H1 (cell line): ENCODE data around the gene ITGA3.

Experiments used
- CBX8 ChIP-seq: fragments of 300-800, 300-1000 bp; sonication (generic); IDR thresholded peaks from 2 replicates; pipeline ENCODE4 v1.7.1; 2016; ENCODE audit warnings: low read depth, low read length, borderline replicate concordance
- SP1 ChIP-seq: IDR thresholded peaks from 2 replicates; pipeline ENCODE4 v1.6.1; 2011; ENCODE audit warnings: low read depth, low read length
- SP2 ChIP-seq: IDR thresholded peaks from 2 replicates; pipeline ENCODE4 v1.6.1; 2012; ENCODE audit warnings: mild to moderate bottlenecking, low read length, inconsistent platforms
- TF ChIP-seq, protein P1 (sequence below), 3 experiments: IDR thresholded peaks; 1 replicate in 2 of 3; 2 replicates in 1 of 3; pipeline versions ENCODE4 v1.5.1 to v1.6.1; 2011; ENCODE audit warnings: low read length in 3 of 3, mild to moderate bottlenecking in 3 of 3, inconsistent platforms in 2 of 3, low read depth in 1 of 3, moderate library complexity in 1 of 3; ENCODE audit not compliant: insufficient read depth in 1 of 3; ENCODE audit errors: control extremely low read depth in 1 of 3

DNA sequence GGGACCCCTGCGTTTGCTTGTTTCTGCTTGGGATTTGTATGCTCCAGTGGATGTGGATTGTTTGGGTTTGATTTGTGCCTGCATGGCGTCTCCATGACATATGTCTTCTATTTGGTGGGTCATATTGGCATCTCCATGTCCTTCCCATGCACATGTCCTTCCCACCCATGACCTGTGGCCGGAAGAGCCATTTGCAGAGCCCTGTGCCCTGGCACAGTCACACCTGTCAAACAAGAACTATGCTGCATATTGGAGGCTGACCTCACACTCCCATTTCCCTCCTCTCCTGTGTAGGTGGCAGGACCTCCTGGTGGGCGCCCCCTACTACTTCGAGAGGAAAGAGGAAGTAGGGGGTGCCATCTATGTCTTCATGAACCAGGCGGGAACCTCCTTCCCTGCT lies 15.8 kb downstream of the ITGA3 start:
- TF ChIP-seq SP1 (no peak), CBX8 (no peak), SP2 (no peak)
- TF ChIP-seq, protein P1, sequence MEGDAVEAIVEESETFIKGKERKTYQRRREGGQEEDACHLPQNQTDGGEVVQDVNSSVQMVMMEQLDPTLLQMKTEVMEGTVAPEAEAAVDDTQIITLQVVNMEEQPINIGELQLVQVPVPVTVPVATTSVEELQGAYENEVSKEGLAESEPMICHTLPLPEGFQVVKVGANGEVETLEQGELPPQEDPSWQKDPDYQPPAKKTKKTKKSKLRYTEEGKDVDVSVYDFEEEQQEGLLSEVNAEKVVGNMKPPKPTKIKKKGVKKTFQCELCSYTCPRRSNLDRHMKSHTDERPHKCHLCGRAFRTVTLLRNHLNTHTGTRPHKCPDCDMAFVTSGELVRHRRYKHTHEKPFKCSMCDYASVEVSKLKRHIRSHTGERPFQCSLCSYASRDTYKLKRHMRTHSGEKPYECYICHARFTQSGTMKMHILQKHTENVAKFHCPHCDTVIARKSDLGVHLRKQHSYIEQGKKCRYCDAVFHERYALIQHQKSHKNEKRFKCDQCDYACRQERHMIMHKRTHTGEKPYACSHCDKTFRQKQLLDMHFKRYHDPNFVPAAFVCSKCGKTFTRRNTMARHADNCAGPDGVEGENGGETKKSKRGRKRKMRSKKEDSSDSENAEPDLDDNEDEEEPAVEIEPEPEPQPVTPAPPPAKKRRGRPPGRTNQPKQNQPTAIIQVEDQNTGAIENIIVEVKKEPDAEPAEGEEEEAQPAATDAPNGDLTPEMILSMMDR (IDR thresholded peaks at IDR 0.05; ENCODE audit: control extremely low read depth in 1 of 3, insufficient read depth in 1 of 3, low read depth in 1 of 3, low read length in 3 of 3), result no peak
